Measurements from ENCODE around the gene SELENOS. TPM values are rescaled to one million over a fixed set of nuclear protein-coding genes. Genes with fewer than 3 reads are reported as not detected.

SELENOS gene
- total and polyA plus RNA-seq, 8 donors = 37.4 to 184 (median 74.7) TPM

GRCh38 chr15:101307048-101307896 is 30.0 kb upstream of the SELENOS start:
- TF ChIP-seq EP300 (IDR thresholded peaks at IDR 0.05) (no peak), POLR2A (IDR thresholded peaks at IDR 0.05) (no peak), POLR2AphosphoS5 (IDR thresholded peaks at IDR 0.05) (no peak)
- TF ChIP-seq, protein P1, sequence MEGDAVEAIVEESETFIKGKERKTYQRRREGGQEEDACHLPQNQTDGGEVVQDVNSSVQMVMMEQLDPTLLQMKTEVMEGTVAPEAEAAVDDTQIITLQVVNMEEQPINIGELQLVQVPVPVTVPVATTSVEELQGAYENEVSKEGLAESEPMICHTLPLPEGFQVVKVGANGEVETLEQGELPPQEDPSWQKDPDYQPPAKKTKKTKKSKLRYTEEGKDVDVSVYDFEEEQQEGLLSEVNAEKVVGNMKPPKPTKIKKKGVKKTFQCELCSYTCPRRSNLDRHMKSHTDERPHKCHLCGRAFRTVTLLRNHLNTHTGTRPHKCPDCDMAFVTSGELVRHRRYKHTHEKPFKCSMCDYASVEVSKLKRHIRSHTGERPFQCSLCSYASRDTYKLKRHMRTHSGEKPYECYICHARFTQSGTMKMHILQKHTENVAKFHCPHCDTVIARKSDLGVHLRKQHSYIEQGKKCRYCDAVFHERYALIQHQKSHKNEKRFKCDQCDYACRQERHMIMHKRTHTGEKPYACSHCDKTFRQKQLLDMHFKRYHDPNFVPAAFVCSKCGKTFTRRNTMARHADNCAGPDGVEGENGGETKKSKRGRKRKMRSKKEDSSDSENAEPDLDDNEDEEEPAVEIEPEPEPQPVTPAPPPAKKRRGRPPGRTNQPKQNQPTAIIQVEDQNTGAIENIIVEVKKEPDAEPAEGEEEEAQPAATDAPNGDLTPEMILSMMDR (IDR thresholded peaks at IDR 0.05) = no peak
- Histone ChIP-seq H3K9me3 (no peaks in the 10 kb centered on the region), H3K27ac (no peak overlapping the region), H3K4me1 (no peaks in the 10 kb centered on the region), H3K27me3 (peaks cover 0 to 14% (median 0%) of the 10 kb centered on the region in 3 donors), H3K4me3 (no peak overlapping the region), H3K36me3 (peaks cover 0 to 13% (median 0%) of the 10 kb centered on the region in 4 donors)
- intact Hi-C loops (cut with DNase I; ENCODE audit: low total_unique reads) = loop anchor here (10.0 kb wide), 1 partner anchor 198 kb away; no protein-coding TSS in a partner anchor
- 66 to 79% (median 78%) methylated on average over 13 to 24 of the region's 24 CpGs for WGBS, 5 donors
- no peak for DNase-seq

DNA sequence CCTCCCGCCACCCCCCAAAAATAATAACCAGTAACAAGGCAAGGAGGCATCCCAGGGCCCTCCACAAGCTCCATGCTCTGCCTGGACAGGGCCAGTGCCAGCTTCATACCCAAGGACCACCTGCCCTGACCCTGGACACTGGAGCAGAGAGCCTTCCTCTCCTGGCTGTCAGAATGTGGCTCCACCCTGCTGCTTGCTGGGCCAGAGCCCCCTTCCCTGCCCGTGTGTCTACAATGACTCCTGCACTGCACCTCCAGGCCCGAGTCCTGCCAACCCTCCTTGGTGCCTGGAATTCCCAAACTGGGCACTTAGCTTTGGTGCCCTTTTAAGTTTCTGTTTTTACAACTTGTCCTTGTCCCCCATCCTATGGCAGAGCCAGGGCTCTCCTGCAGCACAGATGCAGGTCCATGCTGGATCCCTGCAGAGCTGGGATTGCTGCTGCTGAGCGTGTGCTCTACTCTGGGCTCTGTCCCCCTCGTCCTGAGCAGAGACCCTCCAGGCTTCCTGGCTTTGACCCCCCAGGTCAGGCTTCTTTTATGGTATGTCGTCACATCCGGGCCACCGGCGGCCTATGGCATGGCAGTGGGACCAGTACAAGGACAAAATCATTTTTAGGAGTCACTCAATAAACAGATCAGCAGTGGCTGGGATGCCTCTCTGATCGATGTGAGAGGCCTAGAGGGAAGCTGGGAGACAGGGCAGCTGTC is 29.2 kb upstream of the SELENOS start:
- Histone ChIP-seq H3K9me3 (no peaks in the 10 kb centered on the region), H3K36me3 (peaks cover 0 to 13% (median 0%) of the 10 kb centered on the region in 4 donors), H3K4me1 (no peaks in the 10 kb centered on the region), H3K4me3 (no peak overlapping the region), H3K27me3 (peaks cover 0 to 14% (median 0%) of the 10 kb centered on the region in 3 donors), H3K27ac (no peak overlapping the region)
- no peak for TF ChIP-seq EP300 (IDR thresholded peaks at IDR 0.05)
- TF ChIP-seq POLR2A (IDR thresholded peaks at IDR 0.05) = no peak
- TF ChIP-seq, protein P1 (IDR thresholded peaks at IDR 0.05) = no peak
- no peak for TF ChIP-seq POLR2AphosphoS5 (IDR thresholded peaks at IDR 0.05)
- DNase-seq = no peak
- intact Hi-C loops (cut with DNase I; ENCODE audit: low total_unique reads) = loop anchor here (10.0 kb wide), 1 partner anchor 198 kb away; no protein-coding TSS in a partner anchor
- WGBS, 5 donors = 80 to 90% (median 85%) methylated on average over 10 of the region's 10 CpGs

DNA sequence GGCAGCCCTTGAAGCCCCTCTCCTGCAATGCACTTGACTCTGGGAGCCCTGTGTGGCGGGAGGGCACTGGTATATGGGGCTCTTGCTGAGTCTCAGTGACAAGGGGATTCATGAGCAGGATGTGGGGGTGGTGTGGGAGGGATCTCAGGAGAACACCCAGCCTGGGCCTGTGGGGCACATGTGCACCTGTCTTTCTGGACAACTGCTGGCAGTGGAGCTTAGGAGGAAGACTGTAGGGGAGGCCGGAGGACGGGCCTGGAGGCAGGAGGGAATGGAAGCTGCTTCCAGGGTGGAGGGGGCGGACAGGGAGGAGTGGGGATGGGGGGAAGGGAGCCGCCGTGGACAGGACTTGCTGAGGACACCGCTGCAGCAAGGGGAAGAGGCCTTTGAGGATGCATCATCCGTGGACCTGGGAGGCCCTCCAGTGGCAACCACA is 28.6 kb upstream of the SELENOS start:
- DNase-seq = no peak
- TF ChIP-seq EP300 (IDR thresholded peaks at IDR 0.05) (no peak), POLR2A (IDR thresholded peaks at IDR 0.05) (no peak), POLR2AphosphoS5 (IDR thresholded peaks at IDR 0.05) (no peak)
- TF ChIP-seq, protein P1 (IDR thresholded peaks at IDR 0.05) = no peak
- intact Hi-C loops (cut with DNase I; ENCODE audit: low total_unique reads) = loop anchor here (10.0 kb wide), 1 partner anchor 199 kb away; no protein-coding TSS in a partner anchor

DNA sequence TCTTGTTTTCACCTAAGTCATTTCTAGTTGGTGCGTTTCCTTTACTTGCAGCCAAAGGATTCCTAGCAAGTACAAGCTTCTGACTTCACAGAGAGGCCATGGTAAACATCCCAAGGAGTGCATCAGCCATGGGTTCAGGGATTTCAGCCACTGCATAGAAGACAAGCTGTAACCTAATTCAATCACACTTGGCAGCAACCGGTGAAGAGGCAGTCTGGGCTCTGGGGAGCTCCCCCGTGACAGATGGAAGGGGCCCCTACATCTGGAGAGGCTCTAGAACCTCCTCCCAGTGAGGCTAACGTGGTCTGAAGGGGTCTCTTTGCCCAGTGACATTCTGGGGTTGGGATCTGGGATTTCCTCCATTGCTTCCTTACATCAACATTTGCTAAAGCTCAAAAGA is 26.1 kb upstream of the SELENOS start:
- intact Hi-C loops (cut with DNase I; ENCODE audit: low total_unique reads) = loop anchor here (10.0 kb wide), 1 partner anchor 201 kb away; no protein-coding TSS in a partner anchor
- Histone ChIP-seq H3K9me3 (no peaks in the 10 kb centered on the region), H3K27ac (no peak overlapping the region), H3K27me3 (no peaks in the 10 kb centered on the region), H3K4me1 (peaks cover 0 to 8% (median 3%) of the 10 kb centered on the region in 4 donors), H3K4me3 (no peak overlapping the region), H3K36me3 (no peaks in the 10 kb centered on the region)
- no peak for TF ChIP-seq POLR2A (IDR thresholded peaks at IDR 0.05)
- no peak for TF ChIP-seq EP300 (IDR thresholded peaks at IDR 0.05)
- TF ChIP-seq, protein P1 (IDR thresholded peaks at IDR 0.05) = no peak
- no peak for TF ChIP-seq POLR2AphosphoS5 (IDR thresholded peaks at IDR 0.05)
- DNase-seq = no peak
- WGBS, 5 donors = 72 to 85% (median 81%) methylated on average over 3 to 4 of the region's 4 CpGs

More for the DNA sequence above, 28.6 kb upstream of the SELENOS start:
- H3K36me3 ChIP-seq = peaks cover 0 to 13% (median 0%) of the 10 kb centered on the region in 4 donors
- no peak overlapping the region for H3K4me3 ChIP-seq
- WGBS, 5 donors = 82 to 91% (median 87%) methylated on average over 7 to 8 of the region's 8 CpGs
- no peak overlapping the region for H3K27ac ChIP-seq
- H3K9me3 ChIP-seq = no peaks in the 10 kb centered on the region
- peaks cover 0 to under 1% (median under 1%) of the 10 kb centered on the region in 4 donors for H3K4me1 ChIP-seq
- H3K27me3 ChIP-seq = peaks cover 0 to 14% (median 0%) of the 10 kb centered on the region in 3 donors
